WERI-Rb-1 (cell line): ENCODE data around the gene RLN1.
"Not testable (repeated sequence)": the region's sequence is repeated elsewhere in the genome, so short reads cannot be mapped to it uniquely, and the experiment has no call there.

ENCODE experiments used
- DNase-seq: peaks from one replicate; pipeline ENCODE4 v3.0.0-alpha.2; 2020
- H3K27ac ChIP-seq: fragments of 250-450 bp; sonication (Bioruptor Pico); 2 replicates; pipeline ENCODE4 v1.5.1; 2020; ENCODE audit warnings: mild to moderate bottlenecking, moderate library complexity
- H3K27me3 ChIP-seq: fragments of 250-450 bp; sonication (Bioruptor Pico); 2 replicates; pipeline ENCODE4 v1.5.1; 2021; ENCODE audit warnings: mild to moderate bottlenecking, low read depth, moderate library complexity; ENCODE audit not compliant: insufficient read depth, severe bottlenecking
- H3K36me3 ChIP-seq: fragments of 250-450 bp; sonication (Bioruptor Pico); 2 replicates; pipeline ENCODE4 v1.5.1; 2020; ENCODE audit warnings: mild to moderate bottlenecking, moderate library complexity
- H3K4me3 ChIP-seq: 2 replicates; pipeline ENCODE4 v1.5.1; 2011; ENCODE audit warnings: low read depth, mild to moderate bottlenecking, control low read depth, low read length
- H3K9me3 ChIP-seq: fragments of 250-450 bp; sonication (Bioruptor Pico); 2 replicates; pipeline ENCODE4 v1.5.1; 2021; ENCODE audit warnings: mild to moderate bottlenecking, moderate library complexity; ENCODE audit not compliant: severe bottlenecking
- TF ChIP-seq, protein P1 (sequence below): IDR thresholded peaks from 2 replicates; pipeline ENCODE4 v1.5.1; 2011; ENCODE audit warnings: low read depth, mild to moderate bottlenecking, control low read depth, inconsistent platforms, low read length

Gene RLN1, protein sequence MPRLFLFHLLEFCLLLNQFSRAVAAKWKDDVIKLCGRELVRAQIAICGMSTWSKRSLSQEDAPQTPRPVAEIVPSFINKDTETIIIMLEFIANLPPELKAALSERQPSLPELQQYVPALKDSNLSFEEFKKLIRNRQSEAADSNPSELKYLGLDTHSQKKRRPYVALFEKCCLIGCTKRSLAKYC

GRCh38 chr9:5338992-5339981 lies at the start of gene RLN1:
TSS of gene RLN1 (minus strand) at chr9:5339876. CDS start at chr9:5339746, 130 bp downstream.
- not testable (repeated sequence) for H3K9me3 ChIP-seq, H3K4me3 ChIP-seq, H3K27me3 ChIP-seq, DNase-seq, H3K27ac ChIP-seq, H3K36me3 ChIP-seq

DNA sequence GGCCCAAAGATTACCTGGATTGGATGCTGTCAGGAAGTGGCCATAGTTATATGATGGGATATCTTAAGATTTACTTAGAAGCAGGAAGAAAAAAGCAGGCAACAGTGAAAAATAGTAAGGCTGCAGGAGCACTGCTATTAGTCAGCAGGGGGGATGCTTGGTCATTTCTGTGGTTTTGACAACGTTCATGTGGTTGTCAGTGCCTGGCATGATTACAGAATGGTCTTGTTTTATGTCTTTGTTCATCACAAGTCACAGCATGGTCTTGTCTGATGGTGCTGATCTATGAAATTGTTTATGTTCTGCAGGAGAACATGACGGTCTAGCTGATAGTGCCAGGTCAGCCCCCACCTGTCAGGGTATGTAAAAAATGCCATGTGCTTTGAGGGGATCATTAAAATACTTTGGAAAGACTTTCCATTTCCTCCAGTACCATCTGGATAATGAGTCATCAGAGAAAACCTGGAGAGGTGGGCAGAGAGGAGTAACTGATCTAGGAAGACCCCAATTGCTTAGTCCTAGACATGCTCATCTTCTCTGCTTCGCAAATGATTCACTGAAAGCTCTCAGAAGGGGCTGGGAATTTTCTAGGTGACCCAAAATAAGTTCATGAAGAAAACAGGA lies 49.5 kb upstream of the RLN1 start:
- no peaks in the 10 kb centered on the region for H3K27me3 ChIP-seq
- H3K36me3 ChIP-seq = no peaks in the 10 kb centered on the region
- DNase-seq = no peak
- H3K4me3 ChIP-seq = no peak overlapping the region
- TF ChIP-seq, protein P1, sequence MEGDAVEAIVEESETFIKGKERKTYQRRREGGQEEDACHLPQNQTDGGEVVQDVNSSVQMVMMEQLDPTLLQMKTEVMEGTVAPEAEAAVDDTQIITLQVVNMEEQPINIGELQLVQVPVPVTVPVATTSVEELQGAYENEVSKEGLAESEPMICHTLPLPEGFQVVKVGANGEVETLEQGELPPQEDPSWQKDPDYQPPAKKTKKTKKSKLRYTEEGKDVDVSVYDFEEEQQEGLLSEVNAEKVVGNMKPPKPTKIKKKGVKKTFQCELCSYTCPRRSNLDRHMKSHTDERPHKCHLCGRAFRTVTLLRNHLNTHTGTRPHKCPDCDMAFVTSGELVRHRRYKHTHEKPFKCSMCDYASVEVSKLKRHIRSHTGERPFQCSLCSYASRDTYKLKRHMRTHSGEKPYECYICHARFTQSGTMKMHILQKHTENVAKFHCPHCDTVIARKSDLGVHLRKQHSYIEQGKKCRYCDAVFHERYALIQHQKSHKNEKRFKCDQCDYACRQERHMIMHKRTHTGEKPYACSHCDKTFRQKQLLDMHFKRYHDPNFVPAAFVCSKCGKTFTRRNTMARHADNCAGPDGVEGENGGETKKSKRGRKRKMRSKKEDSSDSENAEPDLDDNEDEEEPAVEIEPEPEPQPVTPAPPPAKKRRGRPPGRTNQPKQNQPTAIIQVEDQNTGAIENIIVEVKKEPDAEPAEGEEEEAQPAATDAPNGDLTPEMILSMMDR = no peak
- no peak overlapping the region for H3K27ac ChIP-seq
- no peaks in the 10 kb centered on the region for H3K9me3 ChIP-seq

DNA sequence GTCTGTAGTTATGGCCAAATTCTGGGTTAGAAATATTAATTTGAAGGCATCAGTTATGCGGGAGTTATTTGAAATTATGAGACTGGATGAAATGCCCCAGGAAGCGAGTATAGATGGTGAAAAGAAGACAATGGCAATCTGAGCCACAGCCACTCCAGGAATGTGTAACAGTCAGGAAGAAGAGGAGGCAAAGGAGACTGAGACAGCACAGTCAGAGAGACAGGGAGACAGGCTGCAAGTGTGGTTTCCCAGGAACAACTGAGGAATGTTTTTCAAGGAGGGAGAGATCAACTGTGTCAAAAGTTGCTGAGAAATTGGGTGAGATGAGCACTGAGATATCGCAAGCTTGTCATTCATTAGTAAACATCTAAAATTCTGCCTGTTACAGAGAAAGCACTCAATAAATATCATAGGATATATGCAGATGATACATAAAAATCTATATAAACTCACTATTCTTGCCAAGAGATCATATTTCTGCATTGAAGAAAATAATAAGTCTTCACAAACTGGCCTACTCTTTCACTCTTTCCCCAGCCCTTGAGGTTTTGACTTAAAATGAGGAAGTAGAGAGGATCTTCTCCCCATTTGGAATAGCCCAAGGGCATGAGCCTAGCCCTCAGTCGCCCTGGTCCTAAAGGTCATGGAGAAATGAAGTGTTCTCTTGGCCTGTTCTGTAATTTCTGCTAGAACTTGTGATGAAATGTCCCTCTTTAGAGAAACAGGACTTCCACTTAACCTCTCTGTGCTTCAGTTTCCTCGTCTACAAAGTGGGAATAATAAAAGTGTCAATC lies 48.5 kb upstream of the RLN1 start:
- Histone ChIP-seq H3K4me3 (no peak overlapping the region), H3K27me3 (no peaks in the 10 kb centered on the region), H3K36me3 (no peaks in the 10 kb centered on the region), H3K27ac (no peak overlapping the region), H3K9me3 (no peaks in the 10 kb centered on the region)
- TF ChIP-seq, protein P1 = no peak
- no peak for DNase-seq

GRCh38 chr9:5384436-5384835 lies 44.8 kb upstream of the RLN1 start:
- H3K27ac ChIP-seq = no peak overlapping the region
- H3K9me3 ChIP-seq = no peaks in the 10 kb centered on the region
- DNase-seq = no peak
- no peaks in the 10 kb centered on the region for H3K36me3 ChIP-seq
- no peaks in the 10 kb centered on the region for H3K27me3 ChIP-seq
- no peak overlapping the region for H3K4me3 ChIP-seq
- TF ChIP-seq, protein P1 = no peak

GRCh38 chr9:5382479-5382878 lies 42.8 kb upstream of the RLN1 start:
- Histone ChIP-seq H3K27ac (no peak overlapping the region), H3K36me3 (no peaks in the 10 kb centered on the region), H3K27me3 (no peaks in the 10 kb centered on the region), H3K4me3 (no peak overlapping the region), H3K9me3 (no peaks in the 10 kb centered on the region)
- TF ChIP-seq, protein P1 = no peak
- DNase-seq = no peak
